Psoas muscle (tissue), 8 donors: ENCODE measurements around the gene LMOD3. TPM values are rescaled to one million over a fixed set of nuclear protein-coding genes. Genes with fewer than 3 reads are reported as not detected.

Experiments
- ATAC-seq, 4 donors: fragments of 200-7000 bp; cut with Tn5 transposase; one replicate each; pipeline ENCODE4 v1.9.1; 2020; ENCODE audit warnings: moderate library complexity in 3 of 4, mild to moderate bottlenecking in 2 of 4
- DNase-seq, 2 donors: peaks; one replicate each; pipeline ENCODE4 v3.0.0-alpha.2; 2020
- H3K27ac ChIP-seq: fragments of 200-600 bp; one replicate; pipeline ENCODE4 v1.8.0; 2022
- H3K27me3 ChIP-seq, 3 donors: fragments of 200-600 bp in 1 of 3; one replicate each; pipeline versions ENCODE4 v1.6.1 to v1.8.0; 2013 to 2022; ENCODE audit warnings: low read length in 2 of 3, mild to moderate bottlenecking in 2 of 3, moderate library complexity in 1 of 3; ENCODE audit not compliant: insufficient read depth in 3 of 3
- H3K36me3 ChIP-seq, 2 donors: fragments of 200-600 bp in 1 of 2; one replicate each; pipeline versions ENCODE4 v1.6.1 to v1.8.0; 2013 to 2022; ENCODE audit warnings: low read depth in 1 of 2, mild to moderate bottlenecking in 1 of 2, moderate library complexity in 1 of 2; ENCODE audit not compliant: insufficient read depth in 1 of 2
- H3K4me1 ChIP-seq: fragments of 200-600 bp; one replicate; pipeline ENCODE4 v1.8.0; 2022
- H3K4me3 ChIP-seq: fragments of 200-600 bp; one replicate; pipeline ENCODE4 v1.8.0; 2022; ENCODE audit warnings: mild to moderate bottlenecking
- H3K9me3 ChIP-seq: fragments of 200-600 bp; one replicate; pipeline ENCODE4 v1.8.0; 2022
- WGBS, 3 donors: extraction: QIAGEN DNeasy Blood & Tissue Kit; methylation state at CpG; one replicate each; pipeline versions ENCODE4 v1.1.6 to v1.1.7; 2013; 5-methylcytosine and 5-hydroxymethylcytosine counted together
- intact Hi-C, 2 donors: fragments of 100-400 bp; cut with DNase I; formaldehyde crosslinking; loops; one replicate each; pipeline versions ENCODE4 v1.11.0 to v1.14.2; 2022
- polyA plus RNA-seq, 3 donors: library from polyadenylated mRNA; stranded (reverse); fragments of 200-250 nt; gene quantifications; one replicate each; pipeline ENCODE4 v1.2.3, GENCODE V29; 2013
- total RNA-seq, 4 donors: library from RNA; stranded (reverse); fragmentation: NEBNext Ultra II Directional in 2 of 4; extraction: Animal tissue kit (Norgen Biotek cat#: 25700) in 2 of 4; gene quantifications; one replicate each; pipeline versions ENCODE4 v1.2.1 to v1.2.4, GENCODE V29; 2021 to 2023
- TF ChIP-seq, protein P1 (sequence below): fragments of 200-600 bp; IDR thresholded peaks from one replicate; pipeline ENCODE4 v1.8.0; 2022; ENCODE audit warnings: antibody characterized with exemption
- donor health status: healthy with polysubstance abuse.
- donor health status: DM: no; HTN: no; CAD: no; lungs with moderate emphysema.
- donor health status: Bipolar disorder and iron deficiency.
- donor health status: healthy.
- donor health status: DM: yes; HTN: yes; CAD: no.
- donor health status: DM: no; HTN: no; CAD: no.
- donor health status: DM: no; HTN: no; CAD: no.
- donor health status: DM: yes; HTN: yes; CAD: no.

The LMOD3 gene
- total and polyA plus RNA-seq, 7 donors: 9.0 to 258 (median 133) TPM

DNA sequence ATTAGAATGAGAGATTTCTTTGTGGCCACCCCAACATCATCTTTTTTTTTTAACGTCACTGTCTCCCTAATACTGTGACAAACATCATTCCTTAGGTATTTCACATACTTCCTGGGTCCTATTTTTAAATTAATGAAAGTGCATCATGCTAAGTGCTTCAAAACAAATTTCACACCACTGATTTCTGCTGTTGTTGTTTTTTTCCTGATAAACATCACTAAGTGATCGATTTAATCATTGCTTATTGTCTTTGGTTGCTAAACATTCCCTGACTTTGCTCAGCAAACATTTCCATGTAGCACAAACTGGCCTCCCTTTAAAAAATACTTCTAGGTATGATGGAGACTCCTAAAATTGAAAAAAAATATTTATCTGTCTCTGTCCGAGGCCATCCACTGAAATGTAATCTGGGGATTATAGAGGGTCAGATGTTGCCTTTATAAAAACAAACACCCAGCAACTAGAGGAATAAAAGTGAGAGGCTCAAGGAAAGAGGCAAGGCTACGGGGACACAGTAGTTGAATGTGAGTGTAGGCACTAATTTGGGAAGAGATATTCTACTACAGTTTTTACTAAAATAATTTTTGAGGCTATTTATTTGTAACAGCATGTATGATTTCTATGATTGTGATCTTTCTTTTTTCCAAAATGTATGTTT is 20.5 kb upstream of the LMOD3 start:
- peak overlapping the region; percentile 40 for H3K4me3 ChIP-seq
- intact Hi-C loops: loop anchor here (2.0 to 5.0 kb wide), 3 partner anchors 18 to 131 kb away; partner anchors contain the start of genes EOGT (in 1 of the 2) and LMOD3 (in 1 of the 2)
- DNase-seq: no peak
- peak overlapping the region; percentile 88 for H3K27ac ChIP-seq
- peaks cover 24% of the 10 kb centered on the region for H3K4me1 ChIP-seq
- peak in 3 of 4 donors; percentile 45 to 78 (median 71) for ATAC-seq
- 24 to 34% (median 32%) methylated on average over 4 of the region's 4 CpGs for WGBS, 3 donors
- TF ChIP-seq, protein P1, sequence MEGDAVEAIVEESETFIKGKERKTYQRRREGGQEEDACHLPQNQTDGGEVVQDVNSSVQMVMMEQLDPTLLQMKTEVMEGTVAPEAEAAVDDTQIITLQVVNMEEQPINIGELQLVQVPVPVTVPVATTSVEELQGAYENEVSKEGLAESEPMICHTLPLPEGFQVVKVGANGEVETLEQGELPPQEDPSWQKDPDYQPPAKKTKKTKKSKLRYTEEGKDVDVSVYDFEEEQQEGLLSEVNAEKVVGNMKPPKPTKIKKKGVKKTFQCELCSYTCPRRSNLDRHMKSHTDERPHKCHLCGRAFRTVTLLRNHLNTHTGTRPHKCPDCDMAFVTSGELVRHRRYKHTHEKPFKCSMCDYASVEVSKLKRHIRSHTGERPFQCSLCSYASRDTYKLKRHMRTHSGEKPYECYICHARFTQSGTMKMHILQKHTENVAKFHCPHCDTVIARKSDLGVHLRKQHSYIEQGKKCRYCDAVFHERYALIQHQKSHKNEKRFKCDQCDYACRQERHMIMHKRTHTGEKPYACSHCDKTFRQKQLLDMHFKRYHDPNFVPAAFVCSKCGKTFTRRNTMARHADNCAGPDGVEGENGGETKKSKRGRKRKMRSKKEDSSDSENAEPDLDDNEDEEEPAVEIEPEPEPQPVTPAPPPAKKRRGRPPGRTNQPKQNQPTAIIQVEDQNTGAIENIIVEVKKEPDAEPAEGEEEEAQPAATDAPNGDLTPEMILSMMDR: no peak
- no peaks in the 10 kb centered on the region for H3K36me3 ChIP-seq
- no peaks in the 10 kb centered on the region for H3K27me3 ChIP-seq
- H3K9me3 ChIP-seq: no peaks in the 10 kb centered on the region

- H3K9me3 ChIP-seq: no peaks in the 10 kb centered on the region
- TF ChIP-seq, protein P1: no peak
- H3K4me3 ChIP-seq: peak overlapping the region; percentile 40
- DNase-seq: no peak
- peak overlapping the region; percentile 88 for H3K27ac ChIP-seq
- H3K4me1 ChIP-seq: peaks cover 24% of the 10 kb centered on the region
- no peaks in the 10 kb centered on the region for H3K36me3 ChIP-seq
- ATAC-seq: peak; percentile 60 to 76 (median 68)
- 13 to 23% (median 14%) methylated on average over 3 of the region's 3 CpGs for WGBS, 3 donors
- intact Hi-C loops: loop anchor here (2.0 to 5.0 kb wide), 3 partner anchors 17 to 130 kb away; partner anchors contain the start of genes EOGT (in 1 of the 2) and LMOD3 (in 1 of the 2)
- no peaks in the 10 kb centered on the region for H3K27me3 ChIP-seq
Observed at GRCh38 chr3:69142090-69142489, 19.7 kb upstream of the LMOD3 start.

DNA sequence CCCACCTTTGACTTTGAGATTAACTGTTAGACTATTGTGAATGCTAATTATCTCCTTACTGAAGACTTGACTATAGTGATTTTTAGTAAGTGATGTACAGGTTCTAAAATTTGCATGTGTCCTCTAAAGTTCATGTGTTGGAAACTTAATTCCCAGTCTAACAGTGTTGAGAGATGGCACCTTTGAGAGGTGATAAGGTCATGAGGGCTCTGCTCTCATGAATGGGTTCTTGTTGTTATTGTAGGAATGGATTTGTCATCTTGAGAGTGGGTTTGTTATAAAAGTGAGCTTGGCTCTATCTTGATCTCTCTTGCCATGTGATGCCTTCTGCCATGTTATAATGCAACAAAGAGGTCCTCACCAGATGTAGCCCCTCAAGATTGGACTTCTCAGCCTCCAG is 18.9 kb upstream of the LMOD3 start:
- Histone ChIP-seq H3K27ac (peak overlapping the region; percentile 88), H3K36me3 (no peaks in the 10 kb centered on the region), H3K9me3 (no peaks in the 10 kb centered on the region), H3K4me1 (peaks cover 24% of the 10 kb centered on the region), H3K4me3 (no peak overlapping the region), H3K27me3 (no peaks in the 10 kb centered on the region)
- intact Hi-C loops: loop anchor here in 1 of 2 donors (5.0 kb wide), 1 partner anchor 129 kb away; the partner anchor contains the start of gene EOGT
- ATAC-seq (no peak), DNase-seq (no peak)
- TF ChIP-seq, protein P1: no peak

DNA sequence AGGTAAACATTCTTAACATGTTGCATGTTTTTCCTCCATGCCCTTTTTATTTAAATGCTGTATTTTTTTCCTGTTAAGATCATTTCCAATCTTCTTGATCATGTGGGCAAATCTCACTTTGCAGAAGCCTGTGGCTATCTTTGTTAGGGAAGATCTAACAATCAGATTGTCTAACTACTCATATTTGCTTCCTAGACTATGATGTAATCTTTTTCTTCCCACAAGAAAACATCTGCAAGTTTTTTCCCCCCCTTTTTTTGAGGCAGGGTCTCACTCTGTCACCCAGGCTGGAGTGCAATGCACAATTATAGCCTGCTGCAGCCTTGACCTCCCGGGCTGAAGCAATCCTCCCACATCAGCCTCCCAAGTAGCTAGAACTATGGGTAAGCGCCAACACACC is 15.0 kb upstream of the LMOD3 start:
- intact Hi-C loops: no loop called here
- Histone ChIP-seq H3K36me3 (no peaks in the 10 kb centered on the region), H3K27ac (no peak overlapping the region), H3K27me3 (no peaks in the 10 kb centered on the region), H3K4me3 (no peak overlapping the region), H3K4me1 (peaks cover 12% of the 10 kb centered on the region), H3K9me3 (no peaks in the 10 kb centered on the region)
- ATAC-seq: no peak
- TF ChIP-seq, protein P1: no peak
- no peak for DNase-seq
- 92 to 95% (median 92%) methylated on average over 2 of the region's 2 CpGs for WGBS, 3 donors

GRCh38 chr3:69137005-69137404 is 14.6 kb upstream of the LMOD3 start:
- no peaks in the 10 kb centered on the region for H3K9me3 ChIP-seq
- intact Hi-C loops: no loop called here
- no peak for DNase-seq
- H3K4me3 ChIP-seq: no peak overlapping the region
- H3K27me3 ChIP-seq: no peaks in the 10 kb centered on the region
- TF ChIP-seq, protein P1: no peak
- peaks cover 8% of the 10 kb centered on the region for H3K4me1 ChIP-seq
- H3K27ac ChIP-seq: no peak overlapping the region
- no peaks in the 10 kb centered on the region for H3K36me3 ChIP-seq
- ATAC-seq: no peak
